T-helper 1 cell treated with Interleukin-12 subunit alpha and Interleukin-12 subunit beta and Interleukin-4 antibody, amounts not matched to agents 30 μg/mL and 1 μg/mL, for 36 hours (primary cell): ENCODE data around the gene TMEM106C.
A peak's percentile ranks its signal among the peaks of the same experiment; 100 is the strongest.

ENCODE experiments used
- H3K27ac Mint-ChIP-seq: one replicate; pipeline ENCODE4 v1.8.0; 2021; ENCODE audit warnings: mild to moderate bottlenecking, mixed read lengths
- H3K27me3 Mint-ChIP-seq: one replicate; pipeline ENCODE4 v1.8.0; 2021; ENCODE audit warnings: low read depth, mixed read lengths
- H3K36me3 Mint-ChIP-seq: one replicate; pipeline ENCODE4 v1.8.0; 2021; ENCODE audit warnings: low read depth, mixed read lengths
- H3K4me1 Mint-ChIP-seq: one replicate; pipeline ENCODE4 v1.8.0; 2021; ENCODE audit warnings: low read depth, mixed read lengths
- H3K4me3 Mint-ChIP-seq: one replicate; pipeline ENCODE4 v1.8.0; 2021; ENCODE audit warnings: mild to moderate bottlenecking, moderate library complexity, mixed read lengths
- H3K9me3 Mint-ChIP-seq: one replicate; pipeline ENCODE4 v1.8.0; 2021; ENCODE audit warnings: mixed read lengths

The TMEM106C gene

GRCh38 chr12:47990351-47991105, 27.1 kb downstream of the TMEM106C start:
- peaks cover 80% of the 10 kb centered on the region for H3K27me3 Mint-ChIP-seq
- H3K36me3 Mint-ChIP-seq = no peaks in the 10 kb centered on the region

GRCh38 chr12:47991106-47992061, 28.0 kb downstream of the TMEM106C start:
- Mint-ChIP-seq H3K9me3 (no peaks in the 10 kb centered on the region), H3K27me3 (peaks cover 86% of the 10 kb centered on the region), H3K36me3 (no peaks in the 10 kb centered on the region)

More at GRCh38 chr12:47990351-47991105, 27.1 kb downstream of the TMEM106C start:
- Mint-ChIP-seq H3K9me3 (no peaks in the 10 kb centered on the region), H3K4me1 (peaks cover 25% of the 10 kb centered on the region), H3K27ac (no peak overlapping the region), H3K4me3 (no peak overlapping the region)

GRCh38 chr12:47992776-47993175, 29.4 kb downstream of the TMEM106C start:
- Mint-ChIP-seq H3K36me3 (no peaks in the 10 kb centered on the region), H3K9me3 (no peaks in the 10 kb centered on the region), H3K4me3 (no peak overlapping the region), H3K27ac (no peak overlapping the region), H3K4me1 (peaks cover 25% of the 10 kb centered on the region), H3K27me3 (peaks cover 85% of the 10 kb centered on the region)

More at GRCh38 chr12:47991106-47992061, 28.0 kb downstream of the TMEM106C start:
- Mint-ChIP-seq H3K4me3 (no peak overlapping the region), H3K4me1 (peaks cover 25% of the 10 kb centered on the region), H3K27ac (no peak overlapping the region)

- H3K4me1 Mint-ChIP-seq = peaks cover 25% of the 10 kb centered on the region
- no peaks in the 10 kb centered on the region for H3K9me3 Mint-ChIP-seq
- H3K36me3 Mint-ChIP-seq = no peaks in the 10 kb centered on the region
- H3K4me3 Mint-ChIP-seq = no peak overlapping the region
- peaks cover 89% of the 10 kb centered on the region for H3K27me3 Mint-ChIP-seq
- H3K27ac Mint-ChIP-seq = no peak overlapping the region
These were observed 30.1 kb downstream of the TMEM106C start for GRCh38 chr12:47993491-47993890.

- Mint-ChIP-seq H3K4me1 (peaks cover 9% of the 10 kb centered on the region), H3K27ac (no peak overlapping the region), H3K27me3 (peaks cover 96% of the 10 kb centered on the region), H3K4me3 (no peak overlapping the region), H3K36me3 (no peaks in the 10 kb centered on the region), H3K9me3 (no peaks in the 10 kb centered on the region)
These were observed 32.6 kb downstream of the TMEM106C start for GRCh38 chr12:47995981-47996401.

- H3K4me1 Mint-ChIP-seq = peaks cover 9% of the 10 kb centered on the region
- no peak overlapping the region for H3K27ac Mint-ChIP-seq
- H3K36me3 Mint-ChIP-seq = no peaks in the 10 kb centered on the region
- H3K9me3 Mint-ChIP-seq = no peaks in the 10 kb centered on the region
- H3K27me3 Mint-ChIP-seq = peaks cover 99% of the 10 kb centered on the region
- no peak overlapping the region for H3K4me3 Mint-ChIP-seq
These were observed 33.9 kb downstream of the TMEM106C start for GRCh38 chr12:47997321-47997720.

GRCh38 chr12:47999816-48000215, 36.4 kb downstream of the TMEM106C start:
- Mint-ChIP-seq H3K36me3 (no peaks in the 10 kb centered on the region), H3K27me3 (peaks cover 94% of the 10 kb centered on the region), H3K4me3 (no peak overlapping the region)

GRCh38 chr12:48000878-48001504, 37.6 kb downstream of the TMEM106C start:
- Mint-ChIP-seq H3K4me3 (peak overlapping the region; percentile 72), H3K36me3 (no peaks in the 10 kb centered on the region), H3K9me3 (no peaks in the 10 kb centered on the region), H3K27me3 (peaks cover 94% of the 10 kb centered on the region), H3K27ac (no peak overlapping the region), H3K4me1 (peaks cover 20% of the 10 kb centered on the region)

More at GRCh38 chr12:47999816-48000215, 36.4 kb downstream of the TMEM106C start:
- Mint-ChIP-seq H3K4me1 (peaks cover 19% of the 10 kb centered on the region), H3K27ac (no peak overlapping the region), H3K9me3 (no peaks in the 10 kb centered on the region)

- H3K27ac Mint-ChIP-seq = peak overlapping the region; percentile 35
- H3K4me3 Mint-ChIP-seq = peak overlapping the region; percentile 72
- H3K27me3 Mint-ChIP-seq = peaks cover 94% of the 10 kb centered on the region
- H3K4me1 Mint-ChIP-seq = peaks cover 20% of the 10 kb centered on the region
- H3K36me3 Mint-ChIP-seq = no peaks in the 10 kb centered on the region
- no peaks in the 10 kb centered on the region for H3K9me3 Mint-ChIP-seq
These were observed 38.4 kb downstream of the TMEM106C start for GRCh38 chr12:48001505-48002413.

GRCh38 chr12:48002414-48002730, 39.0 kb downstream of the TMEM106C start:
- Mint-ChIP-seq H3K4me3 (peak overlapping the region; percentile 72), H3K27me3 (peaks cover 94% of the 10 kb centered on the region), H3K36me3 (peaks cover 2% of the 10 kb centered on the region), H3K4me1 (peaks cover 20% of the 10 kb centered on the region), H3K27ac (peak overlapping the region; percentile 35), H3K9me3 (no peaks in the 10 kb centered on the region)

- peaks cover 96% of the 10 kb centered on the region for H3K27me3 Mint-ChIP-seq
- no peak overlapping the region for H3K4me3 Mint-ChIP-seq
- no peaks in the 10 kb centered on the region for H3K9me3 Mint-ChIP-seq
- H3K36me3 Mint-ChIP-seq = peaks cover 2% of the 10 kb centered on the region
- peak overlapping the region; percentile 37 for H3K27ac Mint-ChIP-seq
- peaks cover 20% of the 10 kb centered on the region for H3K4me1 Mint-ChIP-seq
These were observed 39.4 kb downstream of the TMEM106C start for GRCh38 chr12:48002773-48003218.

- no peaks in the 10 kb centered on the region for H3K9me3 Mint-ChIP-seq
- no peak overlapping the region for H3K27ac Mint-ChIP-seq
- H3K4me3 Mint-ChIP-seq = peak overlapping the region; percentile 50
- peaks cover 20% of the 10 kb centered on the region for H3K4me1 Mint-ChIP-seq
- H3K36me3 Mint-ChIP-seq = peaks cover 2% of the 10 kb centered on the region
- H3K27me3 Mint-ChIP-seq = peaks cover 96% of the 10 kb centered on the region
These were observed 40.0 kb downstream of the TMEM106C start for GRCh38 chr12:48003226-48004052.
